Measurements from ENCODE around the gene PSMD1. TPM values are rescaled to one million over a fixed set of nuclear protein-coding genes. Genes with fewer than 3 reads are reported as not detected.

Gene PSMD1
- total RNA-seq: 111 and 112 TPM in 2 replicates

DNA sequence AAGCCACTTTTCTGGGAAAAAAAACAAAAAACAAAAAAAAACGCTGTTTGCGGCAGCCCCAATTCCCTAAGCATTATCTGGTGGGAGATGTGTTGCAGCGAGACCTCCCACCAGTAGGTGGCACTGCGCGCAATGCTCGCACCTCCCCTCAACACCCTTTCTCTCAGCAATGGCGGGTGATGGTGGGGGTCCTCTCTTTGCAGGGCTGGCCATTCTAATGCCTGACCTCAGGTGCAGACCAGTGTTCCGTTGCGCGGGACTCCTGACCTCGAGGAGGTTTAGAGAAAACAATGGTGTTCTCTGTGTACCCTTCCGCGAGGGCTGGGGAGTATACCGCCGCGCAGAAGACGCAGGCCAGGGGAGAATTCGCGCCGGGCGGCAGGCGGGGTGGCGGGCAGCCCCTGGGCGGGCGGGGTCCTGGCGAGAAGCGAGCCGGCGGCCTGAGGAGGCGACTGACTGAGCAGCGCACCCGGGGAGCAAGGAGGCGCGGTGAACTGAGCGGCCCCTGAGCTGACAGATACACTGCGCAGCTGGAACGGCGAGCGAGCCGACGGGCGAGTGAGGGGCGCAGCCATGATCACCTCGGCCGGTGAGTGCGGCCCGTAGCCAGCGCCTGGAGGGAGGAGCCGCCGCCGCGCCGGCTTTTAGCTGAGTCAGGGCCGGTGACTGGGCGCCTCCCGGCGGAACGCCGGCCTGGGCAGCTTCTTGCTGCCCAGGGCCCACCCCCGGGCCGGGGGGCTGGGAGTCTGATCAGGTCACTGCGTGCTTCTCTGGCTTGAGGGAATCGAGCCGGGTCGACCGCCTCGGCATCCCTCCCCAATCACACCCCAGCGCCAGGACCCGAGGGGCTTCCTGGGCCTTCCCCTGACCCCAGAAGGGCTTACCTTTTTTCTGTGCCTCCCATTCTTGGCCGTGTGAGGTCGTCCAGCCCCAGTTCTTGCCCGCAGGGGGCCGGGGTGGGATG, at the start of gene PSMD1:
PSMD1 (plus strand) TSS at position 415 of the 964 bp plus-strand sequence; CDS start at position 574, 159 bp downstream.

DNA sequence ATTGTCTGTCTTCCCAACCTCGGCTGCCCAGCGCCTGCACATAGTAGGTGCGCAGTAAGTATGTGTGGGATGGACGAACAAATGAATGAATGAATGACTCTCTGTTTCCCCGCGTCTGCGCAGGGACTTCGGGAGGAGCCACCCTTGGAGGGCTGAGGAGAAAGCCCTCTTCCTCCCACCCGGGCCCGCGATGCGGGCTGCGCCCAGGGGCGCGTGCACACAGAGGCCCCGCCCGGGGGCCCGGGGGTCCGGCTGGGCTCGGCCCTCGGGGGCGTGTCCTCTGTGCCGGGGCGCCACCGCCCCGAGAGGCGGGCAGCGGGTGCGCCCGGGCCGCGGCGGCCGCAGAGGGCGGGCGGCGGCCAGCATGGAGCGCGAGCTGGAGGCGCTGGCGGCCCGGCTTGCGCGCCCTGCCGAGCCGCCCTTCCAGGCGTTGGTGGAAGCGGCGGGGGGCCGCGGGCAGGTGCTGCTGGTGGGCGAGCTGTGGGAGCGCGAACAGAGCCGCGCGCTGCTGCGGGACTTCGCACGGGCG, 19.4 kb upstream of the PSMD1 start, which contains the start of gene C2orf72:
C2orf72 (plus strand) TSS at position 322 of the 529 bp plus-strand sequence; CDS start at position 365, 43 bp downstream.

DNA sequence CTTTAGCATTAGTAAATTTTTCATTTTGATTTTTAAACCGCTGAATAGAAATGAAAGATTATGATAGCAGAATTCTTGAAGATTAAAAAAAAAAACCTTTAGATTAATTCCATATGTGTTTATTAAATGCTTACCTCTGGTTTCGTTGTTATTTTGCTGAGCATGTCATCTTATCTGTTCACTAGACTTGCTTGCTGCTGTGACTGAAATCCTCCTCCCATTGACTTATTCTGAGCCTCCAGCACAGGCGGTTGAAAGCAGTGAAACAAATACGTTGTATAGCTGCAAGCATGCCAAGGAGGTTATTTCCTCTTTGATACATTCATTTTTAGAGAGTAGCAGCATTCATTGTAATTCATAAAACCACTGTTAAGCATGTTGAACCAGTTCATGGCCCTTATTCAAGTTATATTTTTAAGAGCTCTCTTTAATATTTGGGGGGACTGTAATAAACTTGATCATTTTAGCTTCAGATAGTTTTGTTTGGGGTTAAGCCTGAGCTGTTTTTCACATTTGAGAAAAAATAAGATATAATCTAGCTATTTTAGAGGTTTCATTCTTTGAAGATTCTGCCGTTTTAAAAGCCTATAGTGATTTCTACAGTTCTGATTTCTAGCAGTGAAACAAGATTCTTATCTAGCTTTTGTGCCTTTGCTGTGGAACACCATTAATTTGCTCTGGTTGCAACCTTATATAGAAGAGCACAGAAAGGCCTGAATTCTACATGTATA, 68.3 kb downstream of the PSMD1 start, which contains the start of gene HTR2B:
HTR2B (minus strand) TSS at position 205 of the 731 bp plus-strand sequence. CDS start 1,278 bp downstream, outside the sequence.

GRCh38 chr2:231198291-231199173, 141.9 kb downstream of the PSMD1 start, which contains the start of gene ARMC9:
Gene ARMC9, plus strand, starts transcription at chr2:231198631. Its CDS starts 7,608 bp downstream, at chr2:231206239.

Small RNA genes within 50 kb of the gene (small RNA-seq; reads per million reads assigned to genes)
- not detected for gene RNU1-93P

Other genes starting within 250 kb of the PSMD1 start
- 60.8 and 104 TPM in 2 replicates for gene ITM2C, start 191.9 kb upstream of the PSMD1 start, total RNA-seq
- not detected in 2 replicates for gene GPR55, start 131.6 kb upstream of the PSMD1 start, total RNA-seq
- not detected in 2 replicates for gene SPATA3, start 60.7 kb upstream of the PSMD1 start, total RNA-seq
- gene C2orf72, start 19.3 kb upstream of the PSMD1 start, total RNA-seq: not detected in 2 replicates
- 0.49 and 0.61 TPM in 2 replicates for gene HTR2B, start 68.2 kb downstream of the PSMD1 start, total RNA-seq
- 54.2 and 69.9 TPM in 2 replicates for gene ARMC9, start 141.8 kb downstream of the PSMD1 start, total RNA-seq

Data from hair follicle dermal papilla cell (primary cell).